Neural cell (in vitro differentiated cells): ENCODE results near the gene PPP1R27. TPM values are rescaled to one million over a fixed set of nuclear protein-coding genes. Genes with fewer than 3 reads are reported as not detected.

Source experiments
- H2AFZ ChIP-seq: fragments of 200-600, 300-800 bp; sonication (generic), shearing (Covaris generic); 2 replicates; pipeline ENCODE4 v1.6.0; 2014; ENCODE audit warnings: low read depth, mild to moderate bottlenecking, antibody characterized with exemption, low read length, moderate library complexity
- H3F3A ChIP-seq: fragments of 200-600 bp; shearing (Covaris generic); 2 replicates; pipeline ENCODE4 v1.6.1; 2016; ENCODE audit warnings: mild to moderate bottlenecking, moderate library complexity, mixed read lengths, antibody characterized with exemption, low read length; ENCODE audit not compliant: insufficient read depth, poor library complexity, severe bottlenecking
- H3K27ac ChIP-seq: fragments of 200-600, 300-800 bp; sonication (generic), shearing (Covaris generic); 2 replicates; pipeline ENCODE4 v1.5.1; 2014; ENCODE audit warnings: mild to moderate bottlenecking, low read length, moderate library complexity
- H3K27me3 ChIP-seq: fragments of 300-800, 200-600 bp; sonication (generic), shearing (Covaris generic); 2 replicates; pipeline ENCODE4 v1.6.0; 2014; ENCODE audit warnings: mild to moderate bottlenecking, low read depth, low read length, moderate library complexity; ENCODE audit not compliant: insufficient read depth
- H3K36me3 ChIP-seq: fragments of 300-800, 200-600 bp; sonication (generic), shearing (Covaris generic); 2 replicates; pipeline ENCODE4 v1.5.1; 2014; ENCODE audit warnings: mild to moderate bottlenecking, antibody characterized with exemption, low read length, moderate library complexity; ENCODE audit not compliant: insufficient read depth
- H3K4me2 ChIP-seq: fragments of 300-800, 200-600 bp; sonication (generic), shearing (Covaris generic); 2 replicates; pipeline ENCODE4 v1.6.0; 2014; ENCODE audit warnings: mild to moderate bottlenecking, low read length
- H3K4me3 ChIP-seq: fragments of 300-800, 200-600 bp; sonication (generic), shearing (Covaris generic); 2 replicates; pipeline ENCODE4 v1.5.1; 2014; ENCODE audit warnings: mild to moderate bottlenecking, low read length, moderate library complexity
- H3K79me2 ChIP-seq: fragments of 200-600 bp; shearing (Covaris generic); replicated peaks from 2 replicates; pipeline ENCODE4 v1.6.0; 2014; ENCODE audit warnings: mild to moderate bottlenecking, low read length, moderate library complexity; ENCODE audit not compliant: insufficient read depth
- H3K9ac ChIP-seq: fragments of 300-800, 200-600 bp; sonication (generic), shearing (Covaris generic); 2 replicates; pipeline ENCODE4 v1.6.1; 2016; ENCODE audit warnings: mild to moderate bottlenecking, low read length, mixed read lengths
- H3K9me2 ChIP-seq: fragments of 200-600 bp; shearing (Covaris generic); 2 replicates; pipeline ENCODE4 v1.6.1; 2016; ENCODE audit warnings: mild to moderate bottlenecking, low read length, mixed read lengths; ENCODE audit not compliant: insufficient read depth
- H3K9me3 ChIP-seq: fragments of 200-600, 300-800 bp; sonication (generic), shearing (Covaris generic); 2 replicates; pipeline ENCODE4 v1.6.1; 2016; ENCODE audit warnings: mild to moderate bottlenecking, mixed run types, low read length, moderate library complexity, mixed read lengths
- H4K20me1 ChIP-seq: fragments of 200-600 bp; shearing (Covaris generic); 2 replicates; pipeline ENCODE4 v1.6.1; 2016; ENCODE audit warnings: mild to moderate bottlenecking, mixed run types; ENCODE audit not compliant: insufficient read depth
- CTCF ChIP-seq: fragments of 450-650 bp; IDR thresholded peaks from 2 replicates; pipeline ENCODE4 v1.5.1; 2014; ENCODE audit warnings: antibody characterized with exemption, mild to moderate bottlenecking, moderate library complexity; ENCODE audit not compliant: poor library complexity, severe bottlenecking
- EP300 ChIP-seq: fragments of 450-650 bp; conservative IDR thresholded peaks from 2 replicates; pipeline ENCODE4 v1.6.1; 2014; ENCODE audit warnings: antibody characterized with exemption, mild to moderate bottlenecking, moderate library complexity; ENCODE audit not compliant: poor library complexity, severe bottlenecking
- EZH2 ChIP-seq: fragments of 200-600, 300-800 bp; shearing (Covaris generic), sonication (generic); IDR thresholded peaks from 2 replicates; pipeline ENCODE4 v1.6.1; 2014; ENCODE audit warnings: antibody characterized with exemption, low read length, borderline replicate concordance, mild to moderate bottlenecking; ENCODE audit not compliant: insufficient read depth, poor library complexity, severe bottlenecking
- MXI1 ChIP-seq: fragments of 450-650 bp; conservative IDR thresholded peaks from 2 replicates; pipeline ENCODE4 v1.6.1; 2014; ENCODE audit warnings: antibody characterized with exemption, mild to moderate bottlenecking; ENCODE audit not compliant: poor library complexity, severe bottlenecking
- POLR2AphosphoS5 ChIP-seq: IDR thresholded peaks from 2 replicates; pipeline ENCODE4 v1.6.1; 2012
- RAD21 ChIP-seq: fragments of 450-650 bp; conservative IDR thresholded peaks from 2 replicates; pipeline ENCODE4 v1.6.1; 2014; ENCODE audit warnings: antibody characterized with exemption, mild to moderate bottlenecking, moderate library complexity
- SMC3 ChIP-seq: fragments of 450-650 bp; conservative IDR thresholded peaks from 2 replicates; pipeline ENCODE4 v1.6.1; 2014; ENCODE audit warnings: antibody characterized with exemption, mild to moderate bottlenecking, moderate library complexity; ENCODE audit not compliant: poor library complexity
- TAF1 ChIP-seq: IDR thresholded peaks from 2 replicates; pipeline ENCODE4 v1.6.1; 2012; ENCODE audit warnings: low read depth
- polyA plus RNA-seq: library from polyadenylated mRNA; depleted of rRNA; stranded (reverse); fragments of >200 nt; gene quantifications from 2 replicates; pipeline ENCODE4 v1.2.3, GENCODE V29; 2014
- TF ChIP-seq, protein P1 (sequence below): IDR thresholded peaks from 2 replicates; pipeline ENCODE4 v1.6.1; 2012; ENCODE audit warnings: borderline replicate concordance

Gene PPP1R27
- polyA plus RNA-seq, 1 donor from 2014 or later: not detected

GRCh38 chr17:81871387-81872230, 36.8 kb upstream of the PPP1R27 start:
- no peaks in the 10 kb centered on the region for H4K20me1 ChIP-seq
- H3K9me2 ChIP-seq: no peaks in the 10 kb centered on the region
- H3K27ac ChIP-seq: peak overlapping the region; percentile 94
- H3F3A ChIP-seq: no peaks in the 10 kb centered on the region
- TF ChIP-seq, protein P1, sequence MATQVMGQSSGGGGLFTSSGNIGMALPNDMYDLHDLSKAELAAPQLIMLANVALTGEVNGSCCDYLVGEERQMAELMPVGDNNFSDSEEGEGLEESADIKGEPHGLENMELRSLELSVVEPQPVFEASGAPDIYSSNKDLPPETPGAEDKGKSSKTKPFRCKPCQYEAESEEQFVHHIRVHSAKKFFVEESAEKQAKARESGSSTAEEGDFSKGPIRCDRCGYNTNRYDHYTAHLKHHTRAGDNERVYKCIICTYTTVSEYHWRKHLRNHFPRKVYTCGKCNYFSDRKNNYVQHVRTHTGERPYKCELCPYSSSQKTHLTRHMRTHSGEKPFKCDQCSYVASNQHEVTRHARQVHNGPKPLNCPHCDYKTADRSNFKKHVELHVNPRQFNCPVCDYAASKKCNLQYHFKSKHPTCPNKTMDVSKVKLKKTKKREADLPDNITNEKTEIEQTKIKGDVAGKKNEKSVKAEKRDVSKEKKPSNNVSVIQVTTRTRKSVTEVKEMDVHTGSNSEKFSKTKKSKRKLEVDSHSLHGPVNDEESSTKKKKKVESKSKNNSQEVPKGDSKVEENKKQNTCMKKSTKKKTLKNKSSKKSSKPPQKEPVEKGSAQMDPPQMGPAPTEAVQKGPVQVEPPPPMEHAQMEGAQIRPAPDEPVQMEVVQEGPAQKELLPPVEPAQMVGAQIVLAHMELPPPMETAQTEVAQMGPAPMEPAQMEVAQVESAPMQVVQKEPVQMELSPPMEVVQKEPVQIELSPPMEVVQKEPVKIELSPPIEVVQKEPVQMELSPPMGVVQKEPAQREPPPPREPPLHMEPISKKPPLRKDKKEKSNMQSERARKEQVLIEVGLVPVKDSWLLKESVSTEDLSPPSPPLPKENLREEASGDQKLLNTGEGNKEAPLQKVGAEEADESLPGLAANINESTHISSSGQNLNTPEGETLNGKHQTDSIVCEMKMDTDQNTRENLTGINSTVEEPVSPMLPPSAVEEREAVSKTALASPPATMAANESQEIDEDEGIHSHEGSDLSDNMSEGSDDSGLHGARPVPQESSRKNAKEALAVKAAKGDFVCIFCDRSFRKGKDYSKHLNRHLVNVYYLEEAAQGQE: peak; percentile 83
- TF ChIP-seq RAD21 (no peak), EP300 (peak; percentile 79), CTCF (peak; percentile 63), SMC3 (peak; percentile 53), POLR2AphosphoS5 (peak; percentile 93), TAF1 (peak; percentile 71), MXI1 (peak; percentile 98), EZH2 (no peak)
- H3K4me2 ChIP-seq: peak overlapping the region; percentile 63
- H2AFZ ChIP-seq: peak overlapping the region; percentile 83
- peak overlapping the region; percentile 96 for H3K9ac ChIP-seq
- H3K4me3 ChIP-seq: peak overlapping the region; percentile 97
- no peaks in the 10 kb centered on the region for H3K36me3 ChIP-seq
- H3K27me3 ChIP-seq: no peaks in the 10 kb centered on the region
- H3K9me3 ChIP-seq: no peaks in the 10 kb centered on the region
- H3K79me2 ChIP-seq: peaks cover 13% of the 10 kb centered on the region

DNA sequence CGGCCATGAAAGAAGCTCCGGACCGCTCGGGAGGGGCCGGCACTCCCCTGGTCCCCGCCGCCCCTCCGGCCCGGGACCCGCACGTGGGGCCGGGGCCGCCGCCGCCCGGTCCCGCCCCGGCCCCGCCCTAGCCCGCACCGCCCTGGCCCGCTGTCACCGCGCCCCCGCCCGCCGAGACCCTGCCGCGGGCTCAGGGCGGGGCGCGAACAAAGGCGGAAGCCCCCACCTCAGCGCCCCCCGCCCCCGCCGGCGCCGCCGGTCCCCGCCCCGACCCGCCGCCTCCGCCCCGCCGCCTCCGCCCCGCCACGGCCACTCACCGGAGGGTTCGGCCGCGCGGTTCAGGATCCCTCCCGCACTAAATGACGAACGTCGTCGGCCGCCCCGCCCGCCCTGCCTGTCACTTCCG, 36.1 kb upstream of the PPP1R27 start, which contains the start of gene ARHGDIA:
Gene ARHGDIA (minus strand): TSS at position 357 of the 406 bp plus-strand sequence. CDS start 1,407 bp downstream, outside the sequence.
- Histone ChIP-seq H3K9me2 (no peaks in the 10 kb centered on the region), H3K9me3 (no peaks in the 10 kb centered on the region), H3F3A (no peaks in the 10 kb centered on the region), H3K27me3 (no peaks in the 10 kb centered on the region), H3K36me3 (no peaks in the 10 kb centered on the region), H3K79me2 (peaks cover 13% of the 10 kb centered on the region), H3K27ac (peak within 1 kb of the TSS; percentile 94), H3K4me3 (peak within 1 kb of the TSS; percentile 97), H4K20me1 (no peaks in the 10 kb centered on the region), H2AFZ (peak within 1 kb of the TSS; percentile 83), H3K9ac (peak within 1 kb of the TSS; percentile 96), H3K4me2 (peak within 1 kb of the TSS; percentile 97)
- TF ChIP-seq POLR2AphosphoS5 (no peak), EZH2 (no peak), MXI1 (no peak), RAD21 (no peak), TAF1 (no peak)
- TF ChIP-seq, protein P1: no peak
